GM23338 (cell line): ENCODE results near the gene KLHDC8B. TPM values are rescaled to one million over a fixed set of nuclear protein-coding genes. Genes with fewer than 3 reads are reported as not detected.

Experiments
- ATAC-seq: fragments of 200-7000 bp; cut with Tn5 transposase; 3 replicates; pipeline ENCODE4 v1.9.1; 2020
- DNase-seq: peaks from one replicate; pipeline ENCODE4 v3.0.0-alpha.2; 2015; ENCODE audit warnings: low spot score
- H2AFZ ChIP-seq: fragments of 200-600 bp; sonication (generic); 2 replicates; pipeline ENCODE4 v1.8.0; 2016; ENCODE audit warnings: antibody characterized with exemption, mild to moderate bottlenecking, moderate library complexity
- H3F3A ChIP-seq: fragments of 200-600 bp; sonication (generic); replicated peaks from 2 replicates; pipeline ENCODE4 v1.8.0; 2017; ENCODE audit warnings: antibody characterized with exemption, mixed run types, low read depth
- H3K27ac ChIP-seq: fragments of 200-600 bp; sonication (generic); 2 replicates; pipeline ENCODE4 v1.6.1; 2016; ENCODE audit warnings: low read depth
- H3K27me3 ChIP-seq: fragments of 200-600 bp; sonication (generic); 2 replicates; pipeline ENCODE4 v1.8.0; 2016; ENCODE audit warnings: mild to moderate bottlenecking, mixed run types, moderate library complexity; ENCODE audit not compliant: insufficient read depth
- H3K36me3 ChIP-seq: fragments of 200-600 bp; sonication (generic); 2 replicates; pipeline ENCODE4 v1.8.0; 2016; ENCODE audit warnings: mild to moderate bottlenecking; ENCODE audit not compliant: insufficient read depth
- H3K4me1 ChIP-seq: fragments of 200-600 bp; sonication (generic); 2 replicates; pipeline ENCODE4 v1.8.0; 2016; ENCODE audit warnings: mild to moderate bottlenecking, moderate library complexity; ENCODE audit not compliant: insufficient read depth
- H3K4me2 ChIP-seq: fragments of 200-600 bp; sonication (generic); 2 replicates; pipeline ENCODE4 v1.7.1; 2017; ENCODE audit warnings: mixed run types
- H3K4me3 ChIP-seq: fragments of 200-600 bp; sonication (generic); 2 replicates; pipeline ENCODE4 v1.6.1; 2016; ENCODE audit warnings: mixed run types
- H3K79me2 ChIP-seq: fragments of 200-600 bp; sonication (generic); replicated peaks from 2 replicates; pipeline ENCODE4 v1.8.0; 2017; ENCODE audit warnings: mild to moderate bottlenecking; ENCODE audit not compliant: insufficient read depth
- H3K9me2 ChIP-seq: fragments of 200-600 bp; sonication (generic); 2 replicates; pipeline ENCODE4 v1.8.0; 2017; ENCODE audit not compliant: insufficient read depth
- H4K20me1 ChIP-seq: fragments of 200-600 bp; sonication (generic); replicated peaks from 2 replicates; pipeline ENCODE4 v1.8.0; 2017; ENCODE audit warnings: mild to moderate bottlenecking; ENCODE audit not compliant: insufficient read depth
- H3K27ac Mint-ChIP-seq: 2 replicates; pipeline ENCODE4 v1.8.0; 2020; ENCODE audit warnings: inconsistent platforms, mild to moderate bottlenecking, moderate library complexity, mixed read lengths
- H3K27me3 Mint-ChIP-seq: 3 replicates; pipeline ENCODE4 v1.8.0; 2022; ENCODE audit warnings: low read depth, mild to moderate bottlenecking, moderate library complexity, mixed read lengths, inconsistent platforms; ENCODE audit not compliant: insufficient read depth, poor library complexity
- H3K36me3 Mint-ChIP-seq: 3 replicates; pipeline ENCODE4 v1.8.0; 2021; ENCODE audit warnings: low read depth, mild to moderate bottlenecking, inconsistent platforms, moderate library complexity, mixed read lengths
- H3K4me1 Mint-ChIP-seq: 3 replicates; pipeline ENCODE4 v1.8.0; 2020; ENCODE audit warnings: mild to moderate bottlenecking, inconsistent platforms, mixed read lengths
- H3K4me3 Mint-ChIP-seq: 3 replicates; pipeline ENCODE4 v1.8.0; 2021; ENCODE audit warnings: moderate library complexity, mild to moderate bottlenecking, inconsistent platforms, mixed read lengths
- H3K9me3 Mint-ChIP-seq: 3 replicates; pipeline ENCODE4 v1.8.0; 2020; ENCODE audit warnings: moderate library complexity, mild to moderate bottlenecking, inconsistent platforms, mixed read lengths
- CREB1 ChIP-seq: fragments of 250-450 bp; sonication (Bioruptor Pico); IDR thresholded peaks from 2 replicates; pipeline ENCODE4 v1.5.0; 2020; ENCODE audit warnings: low read depth, mild to moderate bottlenecking, moderate library complexity
- EZH2 ChIP-seq: fragments of 200-600 bp; sonication (generic); IDR thresholded peaks from one replicate; pipeline ENCODE4 v1.8.0; 2017; ENCODE audit warnings: antibody characterized with exemption, mild to moderate bottlenecking, low read depth; ENCODE audit not compliant: unreplicated experiment
- EZH2phosphoT487 ChIP-seq: fragments of 200-600 bp; sonication (generic); IDR thresholded peaks from one replicate; pipeline ENCODE4 v1.8.1; 2018; ENCODE audit warnings: antibody characterized with exemption; ENCODE audit not compliant: unreplicated experiment
- JUNB ChIP-seq: IDR thresholded peaks from one replicate; pipeline ENCODE4 v1.6.1; 2016; ENCODE audit warnings: antibody characterized with exemption; ENCODE audit not compliant: unreplicated experiment
- NANOG ChIP-seq: IDR thresholded peaks from 2 replicates; pipeline ENCODE4 v1.6.1; 2016; ENCODE audit warnings: antibody characterized with exemption, borderline replicate concordance
- POLR2AphosphoS5 ChIP-seq: IDR thresholded peaks from 2 replicates; pipeline ENCODE4 v1.6.1; 2016; ENCODE audit warnings: antibody characterized with exemption, low read depth
- STAT1 ChIP-seq: IDR thresholded peaks from one replicate; pipeline ENCODE4 v1.6.1; 2016; ENCODE audit warnings: antibody characterized with exemption; ENCODE audit not compliant: unreplicated experiment
- ZNF114 ChIP-seq: fragments of 250-450 bp; sonication (Bioruptor Pico); IDR thresholded peaks from 2 replicates; pipeline ENCODE4 v1.5.0; 2020; ENCODE audit warnings: mild to moderate bottlenecking, moderate library complexity
- ZNF331 ChIP-seq: fragments of 250-450 bp; sonication (Bioruptor Pico); IDR thresholded peaks from 2 replicates; pipeline ENCODE4 v1.5.0; 2020; ENCODE audit warnings: low read depth, mild to moderate bottlenecking, moderate library complexity
- polyA plus RNA-seq: library from polyadenylated mRNA; unstranded; fragments of >200 nt; fragmentation: Nextera tagmentation; extraction: Ambion mirVana; gene quantifications from 2 replicates; pipeline ENCODE4 v1.2.1, GENCODE V29; 2016
- total RNA-seq: library from RNA; depleted of rRNA; stranded (reverse); fragments of >200 nt; shearing (Covaris generic); gene quantifications from 2 replicates; pipeline ENCODE4 v1.2.3, GENCODE V29; 2014
- TF ChIP-seq, protein P1 (sequence below): IDR thresholded peaks from one replicate; pipeline ENCODE4 v1.6.1; 2018; ENCODE audit warnings: antibody characterized with exemption; ENCODE audit not compliant: unreplicated experiment
- TF ChIP-seq, protein P2 (sequence below): fragments of 250-450 bp; sonication (Bioruptor Pico); IDR thresholded peaks from 2 replicates; pipeline ENCODE4 v1.5.0; 2020; ENCODE audit warnings: mild to moderate bottlenecking, moderate library complexity
- TF ChIP-seq, protein P3 (sequence below), 2 experiments: fragments of 200-600 bp in 1 of 2; sonication (generic) in 1 of 2; conservative IDR thresholded peaks; 2 replicates each; pipeline versions ENCODE4 v1.5.1 to v1.6.1; 2016 to 2017; ENCODE audit warnings: antibody characterized with exemption in 2 of 2, low read depth in 2 of 2, mild to moderate bottlenecking in 2 of 2, moderate library complexity in 1 of 2
- TF ChIP-seq, protein P4 (sequence below): IDR thresholded peaks from 2 replicates; pipeline ENCODE4 v1.6.1; 2016; ENCODE audit warnings: antibody characterized with exemption

Gene KLHDC8B
- total and polyA plus RNA-seq, 2 experiments from 2014 or later: 4.7 to 11.1 TPM

DNA sequence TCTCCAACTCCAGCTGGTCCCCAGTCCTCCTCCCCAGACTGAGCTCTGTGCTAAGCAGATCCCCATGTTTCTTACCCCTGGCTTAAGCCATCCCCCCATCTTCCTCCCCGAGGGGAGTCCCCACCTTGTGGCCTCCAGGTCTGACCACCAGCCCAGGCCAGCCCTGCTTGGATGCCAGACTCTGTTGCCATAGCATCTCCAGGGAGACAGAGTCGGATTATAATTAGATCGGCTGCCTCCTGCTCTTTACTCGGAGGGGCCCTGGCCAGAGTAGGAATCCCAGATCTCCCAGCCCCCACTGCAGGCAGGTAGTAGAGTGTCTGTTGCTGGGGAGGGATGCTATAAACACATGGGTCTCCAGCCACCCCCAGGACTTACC lies 2.4 kb downstream of the KLHDC8B start:
- H3K79me2 ChIP-seq: no peaks in the 10 kb centered on the region
- peaks cover 8% of the 10 kb centered on the region for H3K27me3 Mint-ChIP-seq
- no peaks in the 10 kb centered on the region for H3K9me3 Mint-ChIP-seq
- no peaks in the 10 kb centered on the region for H3F3A ChIP-seq
- TF ChIP-seq, protein P1, sequence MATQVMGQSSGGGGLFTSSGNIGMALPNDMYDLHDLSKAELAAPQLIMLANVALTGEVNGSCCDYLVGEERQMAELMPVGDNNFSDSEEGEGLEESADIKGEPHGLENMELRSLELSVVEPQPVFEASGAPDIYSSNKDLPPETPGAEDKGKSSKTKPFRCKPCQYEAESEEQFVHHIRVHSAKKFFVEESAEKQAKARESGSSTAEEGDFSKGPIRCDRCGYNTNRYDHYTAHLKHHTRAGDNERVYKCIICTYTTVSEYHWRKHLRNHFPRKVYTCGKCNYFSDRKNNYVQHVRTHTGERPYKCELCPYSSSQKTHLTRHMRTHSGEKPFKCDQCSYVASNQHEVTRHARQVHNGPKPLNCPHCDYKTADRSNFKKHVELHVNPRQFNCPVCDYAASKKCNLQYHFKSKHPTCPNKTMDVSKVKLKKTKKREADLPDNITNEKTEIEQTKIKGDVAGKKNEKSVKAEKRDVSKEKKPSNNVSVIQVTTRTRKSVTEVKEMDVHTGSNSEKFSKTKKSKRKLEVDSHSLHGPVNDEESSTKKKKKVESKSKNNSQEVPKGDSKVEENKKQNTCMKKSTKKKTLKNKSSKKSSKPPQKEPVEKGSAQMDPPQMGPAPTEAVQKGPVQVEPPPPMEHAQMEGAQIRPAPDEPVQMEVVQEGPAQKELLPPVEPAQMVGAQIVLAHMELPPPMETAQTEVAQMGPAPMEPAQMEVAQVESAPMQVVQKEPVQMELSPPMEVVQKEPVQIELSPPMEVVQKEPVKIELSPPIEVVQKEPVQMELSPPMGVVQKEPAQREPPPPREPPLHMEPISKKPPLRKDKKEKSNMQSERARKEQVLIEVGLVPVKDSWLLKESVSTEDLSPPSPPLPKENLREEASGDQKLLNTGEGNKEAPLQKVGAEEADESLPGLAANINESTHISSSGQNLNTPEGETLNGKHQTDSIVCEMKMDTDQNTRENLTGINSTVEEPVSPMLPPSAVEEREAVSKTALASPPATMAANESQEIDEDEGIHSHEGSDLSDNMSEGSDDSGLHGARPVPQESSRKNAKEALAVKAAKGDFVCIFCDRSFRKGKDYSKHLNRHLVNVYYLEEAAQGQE: no peak
- TF ChIP-seq, protein P2, sequence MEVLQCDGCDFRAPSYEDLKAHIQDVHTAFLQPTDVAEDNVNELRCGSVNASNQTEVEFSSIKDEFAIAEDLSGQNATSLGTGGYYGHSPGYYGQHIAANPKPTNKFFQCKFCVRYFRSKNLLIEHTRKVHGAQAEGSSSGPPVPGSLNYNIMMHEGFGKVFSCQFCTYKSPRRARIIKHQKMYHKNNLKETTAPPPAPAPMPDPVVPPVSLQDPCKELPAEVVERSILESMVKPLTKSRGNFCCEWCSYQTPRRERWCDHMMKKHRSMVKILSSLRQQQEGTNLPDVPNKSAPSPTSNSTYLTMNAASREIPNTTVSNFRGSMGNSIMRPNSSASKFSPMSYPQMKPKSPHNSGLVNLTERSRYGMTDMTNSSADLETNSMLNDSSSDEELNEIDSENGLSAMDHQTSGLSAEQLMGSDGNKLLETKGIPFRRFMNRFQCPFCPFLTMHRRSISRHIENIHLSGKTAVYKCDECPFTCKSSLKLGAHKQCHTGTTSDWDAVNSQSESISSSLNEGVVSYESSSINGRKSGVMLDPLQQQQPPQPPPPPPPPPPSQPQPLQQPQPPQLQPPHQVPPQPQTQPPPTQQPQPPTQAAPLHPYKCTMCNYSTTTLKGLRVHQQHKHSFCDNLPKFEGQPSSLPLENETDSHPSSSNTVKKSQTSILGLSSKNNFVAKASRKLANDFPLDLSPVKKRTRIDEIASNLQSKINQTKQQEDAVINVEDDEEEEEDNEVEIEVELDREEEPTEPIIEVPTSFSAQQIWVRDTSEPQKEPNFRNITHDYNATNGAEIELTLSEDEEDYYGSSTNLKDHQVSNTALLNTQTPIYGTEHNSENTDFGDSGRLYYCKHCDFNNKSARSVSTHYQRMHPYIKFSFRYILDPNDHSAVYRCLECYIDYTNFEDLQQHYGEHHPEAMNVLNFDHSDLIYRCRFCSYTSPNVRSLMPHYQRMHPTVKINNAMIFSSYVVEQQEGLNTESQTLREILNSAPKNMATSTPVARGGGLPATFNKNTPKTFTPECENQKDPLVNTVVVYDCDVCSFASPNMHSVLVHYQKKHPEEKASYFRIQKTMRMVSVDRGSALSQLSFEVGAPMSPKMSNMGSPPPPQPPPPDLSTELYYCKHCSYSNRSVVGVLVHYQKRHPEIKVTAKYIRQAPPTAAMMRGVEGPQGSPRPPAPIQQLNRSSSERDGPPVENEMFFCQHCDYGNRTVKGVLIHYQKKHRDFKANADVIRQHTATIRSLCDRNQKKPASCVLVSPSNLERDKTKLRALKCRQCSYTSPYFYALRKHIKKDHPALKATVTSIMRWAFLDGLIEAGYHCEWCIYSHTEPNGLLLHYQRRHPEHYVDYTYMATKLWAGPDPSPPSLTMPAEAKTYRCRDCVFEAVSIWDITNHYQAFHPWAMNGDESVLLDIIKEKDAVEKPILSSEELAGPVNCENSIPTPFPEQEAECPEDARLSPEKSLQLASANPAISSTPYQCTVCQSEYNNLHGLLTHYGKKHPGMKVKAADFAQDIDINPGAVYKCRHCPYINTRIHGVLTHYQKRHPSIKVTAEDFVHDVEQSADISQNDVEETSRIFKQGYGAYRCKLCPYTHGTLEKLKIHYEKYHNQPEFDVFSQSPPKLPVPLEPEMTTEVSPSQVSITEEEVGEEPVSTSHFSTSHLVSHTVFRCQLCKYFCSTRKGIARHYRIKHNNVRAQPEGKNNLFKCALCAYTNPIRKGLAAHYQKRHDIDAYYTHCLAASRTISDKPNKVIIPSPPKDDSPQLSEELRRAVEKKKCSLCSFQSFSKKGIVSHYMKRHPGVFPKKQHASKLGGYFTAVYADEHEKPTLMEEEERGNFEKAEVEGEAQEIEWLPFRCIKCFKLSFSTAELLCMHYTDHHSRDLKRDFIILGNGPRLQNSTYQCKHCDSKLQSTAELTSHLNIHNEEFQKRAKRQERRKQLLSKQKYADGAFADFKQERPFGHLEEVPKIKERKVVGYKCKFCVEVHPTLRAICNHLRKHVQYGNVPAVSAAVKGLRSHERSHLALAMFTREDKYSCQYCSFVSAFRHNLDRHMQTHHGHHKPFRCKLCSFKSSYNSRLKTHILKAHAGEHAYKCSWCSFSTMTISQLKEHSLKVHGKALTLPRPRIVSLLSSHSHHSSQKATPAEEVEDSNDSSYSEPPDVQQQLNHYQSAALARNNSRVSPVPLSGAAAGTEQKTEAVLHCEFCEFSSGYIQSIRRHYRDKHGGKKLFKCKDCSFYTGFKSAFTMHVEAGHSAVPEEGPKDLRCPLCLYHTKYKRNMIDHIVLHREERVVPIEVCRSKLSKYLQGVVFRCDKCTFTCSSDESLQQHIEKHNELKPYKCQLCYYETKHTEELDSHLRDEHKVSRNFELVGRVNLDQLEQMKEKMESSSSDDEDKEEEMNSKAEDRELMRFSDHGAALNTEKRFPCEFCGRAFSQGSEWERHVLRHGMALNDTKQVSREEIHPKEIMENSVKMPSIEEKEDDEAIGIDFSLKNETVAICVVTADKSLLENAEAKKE: no peak
- TF ChIP-seq STAT1 (no peak), NANOG (no peak), ZNF114 (CRISPR knock-in tag) (no peak), CREB1 (CRISPR knock-in tag) (no peak), ZNF331 (CRISPR knock-in tag) (no peak), JUNB (no peak), POLR2AphosphoS5 (no peak), EZH2 (no peak), EZH2phosphoT487 (no peak)
- TF ChIP-seq, protein P3, sequence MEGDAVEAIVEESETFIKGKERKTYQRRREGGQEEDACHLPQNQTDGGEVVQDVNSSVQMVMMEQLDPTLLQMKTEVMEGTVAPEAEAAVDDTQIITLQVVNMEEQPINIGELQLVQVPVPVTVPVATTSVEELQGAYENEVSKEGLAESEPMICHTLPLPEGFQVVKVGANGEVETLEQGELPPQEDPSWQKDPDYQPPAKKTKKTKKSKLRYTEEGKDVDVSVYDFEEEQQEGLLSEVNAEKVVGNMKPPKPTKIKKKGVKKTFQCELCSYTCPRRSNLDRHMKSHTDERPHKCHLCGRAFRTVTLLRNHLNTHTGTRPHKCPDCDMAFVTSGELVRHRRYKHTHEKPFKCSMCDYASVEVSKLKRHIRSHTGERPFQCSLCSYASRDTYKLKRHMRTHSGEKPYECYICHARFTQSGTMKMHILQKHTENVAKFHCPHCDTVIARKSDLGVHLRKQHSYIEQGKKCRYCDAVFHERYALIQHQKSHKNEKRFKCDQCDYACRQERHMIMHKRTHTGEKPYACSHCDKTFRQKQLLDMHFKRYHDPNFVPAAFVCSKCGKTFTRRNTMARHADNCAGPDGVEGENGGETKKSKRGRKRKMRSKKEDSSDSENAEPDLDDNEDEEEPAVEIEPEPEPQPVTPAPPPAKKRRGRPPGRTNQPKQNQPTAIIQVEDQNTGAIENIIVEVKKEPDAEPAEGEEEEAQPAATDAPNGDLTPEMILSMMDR (conservative IDR thresholded peaks at IDR 0.05; ENCODE audit: low read depth in 2 of 2): no peak
- TF ChIP-seq, protein P4, sequence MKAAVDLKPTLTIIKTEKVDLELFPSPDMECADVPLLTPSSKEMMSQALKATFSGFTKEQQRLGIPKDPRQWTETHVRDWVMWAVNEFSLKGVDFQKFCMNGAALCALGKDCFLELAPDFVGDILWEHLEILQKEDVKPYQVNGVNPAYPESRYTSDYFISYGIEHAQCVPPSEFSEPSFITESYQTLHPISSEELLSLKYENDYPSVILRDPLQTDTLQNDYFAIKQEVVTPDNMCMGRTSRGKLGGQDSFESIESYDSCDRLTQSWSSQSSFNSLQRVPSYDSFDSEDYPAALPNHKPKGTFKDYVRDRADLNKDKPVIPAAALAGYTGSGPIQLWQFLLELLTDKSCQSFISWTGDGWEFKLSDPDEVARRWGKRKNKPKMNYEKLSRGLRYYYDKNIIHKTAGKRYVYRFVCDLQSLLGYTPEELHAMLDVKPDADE: no peak
- no peak overlapping the region for H3K27ac ChIP-seq
- H3K4me3 Mint-ChIP-seq: peak overlapping the region; percentile 6; the same call in 1 of the 3 replicates
- no peak overlapping the region for H3K4me2 ChIP-seq
- H3K27ac Mint-ChIP-seq: no peak overlapping the region
- no peaks in the 10 kb centered on the region for H3K9me2 ChIP-seq
- peaks cover 9% of the 10 kb centered on the region for H3K4me1 ChIP-seq
- H2AFZ ChIP-seq: no peak overlapping the region
- DNase-seq (no peak), ATAC-seq (no peak)
- H3K4me1 Mint-ChIP-seq: peaks cover 21% of the 10 kb centered on the region
- H4K20me1 ChIP-seq: no peaks in the 10 kb centered on the region
- H3K4me3 ChIP-seq: peak overlapping the region; percentile 32; the same call in 1 of the 2 replicates
- H3K27me3 ChIP-seq: no peaks in the 10 kb centered on the region
- H3K36me3 ChIP-seq: no peaks in the 10 kb centered on the region
- peaks cover 2% of the 10 kb centered on the region; the same call in 1 of the 3 replicates for H3K36me3 Mint-ChIP-seq
